HepG2 (cell line): Measurements from ENCODE around the gene ELP4. TPM values are rescaled to one million over a fixed set of nuclear protein-coding genes. Genes with fewer than 3 reads are reported as not detected.

Source experiments
- ATAC-seq: fragments of 200-7000 bp; cut with Tn5 transposase; 3 replicates; pipeline ENCODE4 v1.9.1; 2020; ENCODE audit warnings: mild to moderate bottlenecking, moderate library complexity
- BruUV-seq: library from RNA; stranded (reverse); fragments of 400-500 nt; replicated peaks from 2 replicates; lab custom pipeline; 2021; lab: Mats Ljungman, UMichigan
- CTCF ChIA-PET: fragments of 300-600 bp; formaldehyde crosslinking; extraction: SDS; loops from one replicate; lab custom pipeline; 2021; ENCODE audit warnings: low total read pairs, inconsistent platforms, low intra/inter-chr PET ratio; lab: Yijun Ruan, JAX
- POLR2A ChIA-PET: fragments of 350-600 bp; sonication (Branson Sonifier 250); formaldehyde crosslinking; loops from one replicate; lab custom pipeline; 2020; ENCODE audit warnings: antibody characterized with exemption, inconsistent platforms; lab: Yijun Ruan, JAX
- DNase-seq: peaks from one replicate; pipeline ENCODE4 v3.0.0-alpha.2; 2015; ENCODE audit warnings: low spot score
- FAIRE-seq: peaks from 3 replicates; lab custom pipeline; 2011; peaks lifted over from hg19 to GRCh38; lab: Jason Lieb, UNC
- H2AFZ ChIP-seq: one replicate; pipeline ENCODE4 v1.6.1; 2011; ENCODE audit warnings: low read length, inconsistent platforms
- H3K27ac ChIP-seq: fragments of 300-600 bp; 3 replicates; pipeline ENCODE4 v1.8.0; 2011; ENCODE audit warnings: mixed run types, mild to moderate bottlenecking, mixed read lengths, low read length, inconsistent platforms; ENCODE audit not compliant: insufficient read depth; ENCODE audit errors: extremely low read length
- H3K27me3 ChIP-seq, 2 experiments: fragments of 200-600 bp in 1 of 2; 2 replicates in 1 of 2; 3 replicates in 1 of 2; pipeline versions ENCODE4 v1.6.0 to v1.8.0; 2011; ENCODE audit warnings: low read length in 2 of 2, mild to moderate bottlenecking in 2 of 2, moderate library complexity in 2 of 2, inconsistent platforms in 1 of 2; ENCODE audit not compliant: insufficient read depth in 2 of 2, control insufficient read depth in 1 of 2
- H3K36me3 ChIP-seq, 2 experiments: fragments of 200-600 bp in 1 of 2; replicated peaks in 1 of 2; 2 replicates in 1 of 2; 3 replicates in 1 of 2; pipeline versions ENCODE4 v1.5.1 to v1.8.0; 2011; ENCODE audit warnings: low read length in 2 of 2, inconsistent platforms in 1 of 2; ENCODE audit not compliant: insufficient read depth in 2 of 2, control insufficient read depth in 1 of 2
- H3K4me1 ChIP-seq: 2 replicates; pipeline ENCODE4 v1.5.1; 2012; ENCODE audit warnings: low read length, inconsistent platforms; ENCODE audit not compliant: insufficient read depth
- H3K4me2 ChIP-seq: 2 replicates; pipeline ENCODE4 v1.6.0; 2011; ENCODE audit warnings: low read depth, low read length, inconsistent platforms
- H3K4me3 ChIP-seq, 3 experiments: fragments of 200-600 bp in 1 of 3; sonication (generic), shearing (Covaris generic) in 1 of 3; replicated peaks in 1 of 3; 2 replicates each; pipeline ENCODE4 v1.5.1; 2011 to 2016; ENCODE audit warnings: low read length in 3 of 3, inconsistent platforms in 2 of 3, low read depth in 2 of 3, mild to moderate bottlenecking in 2 of 3, control low read depth in 1 of 3, mixed read lengths in 1 of 3; ENCODE audit not compliant: insufficient read depth in 1 of 3
- H3K79me2 ChIP-seq: one replicate; pipeline ENCODE4 v1.6.1; 2011; ENCODE audit warnings: low read length, inconsistent platforms; ENCODE audit not compliant: insufficient read depth
- H3K9ac ChIP-seq: 2 replicates; pipeline ENCODE4 v1.6.0; 2011; ENCODE audit warnings: mild to moderate bottlenecking, low read depth, low read length, inconsistent platforms; ENCODE audit not compliant: insufficient read depth
- H3K9me3 ChIP-seq: 2 replicates; pipeline ENCODE4 v1.5.1; 2012; ENCODE audit warnings: mild to moderate bottlenecking, low read length
- H4K20me1 ChIP-seq: 2 replicates; pipeline ENCODE4 v1.6.0; 2011; ENCODE audit warnings: inconsistent platforms, mild to moderate bottlenecking, low read length, moderate library complexity; ENCODE audit not compliant: insufficient read depth
- ATF3 ChIP-seq: sonication (generic); formaldehyde crosslinking; IDR thresholded peaks from 2 replicates; pipeline ENCODE4 v1.4.0; 2020; ENCODE audit warnings: missing genetic modification reagents
- ATF6 ChIP-seq: sonication (generic); formaldehyde crosslinking; conservative IDR thresholded peaks from 2 replicates; pipeline ENCODE4 v1.4.0; 2020; ENCODE audit warnings: missing genetic modification reagents
- BORCS8-MEF2B ChIP-seq: sonication (generic); formaldehyde crosslinking; IDR thresholded peaks from 2 replicates; pipeline ENCODE4 v1.8.0; 2022; ENCODE audit warnings: mild to moderate bottlenecking, missing genetic modification reagents
- CBX5 ChIP-seq: sonication (generic); formaldehyde crosslinking; IDR thresholded peaks from 2 replicates; pipeline ENCODE4 v1.4.0; 2020; ENCODE audit warnings: missing genetic modification reagents, borderline replicate concordance
- IKZF4 ChIP-seq: sonication (generic); formaldehyde crosslinking; IDR thresholded peaks from 2 replicates; pipeline ENCODE4 v1.5.1; 2020; ENCODE audit warnings: borderline replicate concordance, mild to moderate bottlenecking, low read depth, missing genetic modification reagents; ENCODE audit errors: not compliant biosample characterization
- MAF1 ChIP-seq: sonication (generic); formaldehyde crosslinking; IDR thresholded peaks from 2 replicates; pipeline ENCODE4 v1.5.0; 2020; ENCODE audit warnings: missing genetic modification reagents, borderline replicate concordance
- ZNF382 ChIP-seq: sonication (generic); formaldehyde crosslinking; IDR thresholded peaks from 2 replicates; pipeline ENCODE4 v1.5.0; 2020; ENCODE audit warnings: missing genetic modification reagents, mild to moderate bottlenecking, borderline replicate concordance
- WGBS: methylation state at CpG from one replicate; pipeline ENCODE4 v1.1.6; 2017; ENCODE audit warnings: low lambda C conversion rate; 5-methylcytosine and 5-hydroxymethylcytosine counted together
- in situ Hi-C: cut with HindIII; loops from 2 replicates; pipeline ENCODE4 v1.10.0; 2017; ENCODE audit warnings: low pct_unique_long_range_greater_than_20kb; ENCODE audit not compliant: extremely low pct_ligation_motif_present
- intact Hi-C: fragments of 100-400 bp; cut with micrococcal nuclease; formaldehyde crosslinking; loops from one replicate; pipeline ENCODE4 v1.10.0; 2022; ENCODE audit not compliant: unreplicated experiment
- polyA plus RNA-seq, 8 experiments: library from polyadenylated mRNA; depleted of rRNA in 3 of 8; stranded (reverse) in 7 of 8; unstranded in 1 of 8; fragments of >200 nt; fragmentation: Illumina TruSeq in 4 of 8; extraction: Trizol in 4 of 8; gene quantifications; 2 replicates each; pipeline versions ENCODE4 v1.2.1 to v1.2.3, GENCODE V29; 2011 to 2016; ENCODE audit warnings: low read depth in 4 of 8, missing spikeins in 1 of 8, mixed read lengths in 1 of 8; ENCODE audit not compliant: insufficient read depth in 1 of 8
- total RNA-seq, 5 experiments: library from RNA; depleted of rRNA; stranded (reverse); fragments of >200 nt; fragmentation: Illumina TruSeq; extraction: Trizol; gene quantifications; 2 replicates each; pipeline ENCODE4 v1.2.3, GENCODE V29; 2016; ENCODE audit warnings: low read depth in 1 of 5

The ELP4 gene
- total and polyA plus RNA-seq, 2 of the 13 experiments (the other 11 are each of a cell fraction or from before 2014, with no cell fraction given): 12.8 to 19.1 TPM

GRCh38 chr11:31806928-31807798 lies 297.6 kb downstream of the ELP4 start (continued):
- TF ChIP-seq ATF6 (CRISPR knock-in tag) (no peak), ZNF382 (CRISPR knock-in tag) (no peak), BORCS8-MEF2B (CRISPR knock-in tag) (no peak), ATF3 (no peak)

GRCh38 chr11:31807799-31808667 lies 298.5 kb downstream of the ELP4 start:
- CTCF ChIA-PET: no interaction called here

More at GRCh38 chr11:31807799-31808667, 298.5 kb downstream of the ELP4 start:
- Histone ChIP-seq H3K9ac (no peak overlapping the region), H3K4me3 (no peak overlapping the region)
- TF ChIP-seq MAF1 (CRISPR knock-in tag): no peak
- no peak for TF ChIP-seq IKZF4 (CRISPR knock-in tag)
- no peak for TF ChIP-seq CBX5 (CRISPR knock-in tag)
- TF ChIP-seq, all 625 proteins: peak for 0
- Histone ChIP-seq H3K79me2 (no peaks in the 10 kb centered on the region), H3K27ac (no peak overlapping the region), H3K27me3 (peaks cover 20 to 59% of the 10 kb centered on the region in 2 experiments; a peak in 4 of 5 replicates), H4K20me1 (peaks cover 5% of the 10 kb centered on the region; the same call in 1 of the 2 replicates), H3K9me3 (no peaks in the 10 kb centered on the region), H3K4me1 (peaks cover 34% of the 10 kb centered on the region), H3K4me2 (no peak overlapping the region), H3K36me3 (no peaks in the 10 kb centered on the region), H2AFZ (no peak overlapping the region)
- ATAC-seq: no peak
- FAIRE-seq: no peak
- no peak for DNase-seq
- in situ Hi-C loops (no loop called here), intact Hi-C loops (loop anchor here (2.0 kb wide), 1 partner anchor 161 kb away; no protein-coding TSS in a partner anchor)
- 64% methylated on average over 9 of the region's 9 CpGs for WGBS
- no TSS peak for BruUV-seq
- POLR2A ChIA-PET: no interaction called here
